Measurements from ENCODE around the gene RASSF3. TPM values are rescaled to one million over a fixed set of nuclear protein-coding genes. Genes with fewer than 3 reads are reported as not detected.

Gene RASSF3
- total RNA-seq, 2 donors from 2014 or later: 52.0 to 54.5 TPM

DNA sequence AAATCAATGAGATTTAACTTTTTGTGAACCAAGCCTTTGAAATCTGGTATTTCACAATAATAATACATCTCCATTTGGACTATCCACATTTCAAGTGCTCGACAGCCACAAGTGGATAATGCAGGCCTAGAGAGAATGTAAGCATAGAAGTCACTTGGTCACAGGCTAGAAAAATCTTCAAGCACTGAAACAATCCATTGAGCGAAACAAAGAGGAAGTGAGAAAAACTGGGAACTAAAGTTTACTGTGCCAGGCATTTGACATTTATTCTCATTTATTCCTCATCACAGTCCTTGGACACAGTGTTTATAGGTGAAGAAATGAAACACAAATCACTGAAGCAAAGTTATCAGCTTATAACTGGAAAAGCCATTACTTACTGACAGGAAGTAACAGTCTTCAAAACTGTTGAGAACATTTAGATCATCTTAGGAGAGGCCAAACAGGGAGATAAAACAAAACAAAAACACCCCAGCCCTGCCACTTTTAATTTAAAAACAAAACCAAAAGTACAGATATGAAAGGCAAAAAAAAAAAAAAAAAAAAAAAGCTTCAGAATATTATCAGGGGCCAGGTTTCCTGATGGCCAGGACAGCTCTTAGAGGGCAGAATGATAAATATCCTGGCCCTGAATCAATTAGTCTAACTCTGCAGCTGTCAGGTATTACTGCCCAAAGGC, 119.8 kb downstream of the RASSF3 start:
- Histone ChIP-seq H3K27ac (ENCODE audit: low read depth, low read length) (no peak overlapping the region), H3K27me3 (ENCODE audit: control insufficient read depth, insufficient read depth, low read length, poor library complexity, severe bottlenecking) (no peaks in the 10 kb centered on the region), H3K4me3 (ENCODE audit: low read length) (no peak overlapping the region), H3K36me3 (ENCODE audit: control insufficient read depth, insufficient read depth, low read length) (peaks cover 51% of the 10 kb centered on the region), H3K9me3 (ENCODE audit: control insufficient read depth, low read length) (no peaks in the 10 kb centered on the region), H3K4me1 (ENCODE audit: control insufficient read depth, insufficient read depth, low read length) (peaks cover 3% of the 10 kb centered on the region), H3K9ac (ENCODE audit: extremely low read depth, low read length, poor library complexity, severe bottlenecking) (no peak overlapping the region)
- H3K27ac Mint-ChIP-seq: no peak overlapping the region
- DNase-seq: no peak
- H3K9me3 Mint-ChIP-seq: no peaks in the 10 kb centered on the region
- 91 to 100% methylated on average over 1 to 2 of the region's 2 CpGs for WGBS, 2 experiments (ENCODE audit: insufficient coverage in 1 of 2, insufficient read length in 1 of 2)
- TF ChIP-seq, protein P1, sequence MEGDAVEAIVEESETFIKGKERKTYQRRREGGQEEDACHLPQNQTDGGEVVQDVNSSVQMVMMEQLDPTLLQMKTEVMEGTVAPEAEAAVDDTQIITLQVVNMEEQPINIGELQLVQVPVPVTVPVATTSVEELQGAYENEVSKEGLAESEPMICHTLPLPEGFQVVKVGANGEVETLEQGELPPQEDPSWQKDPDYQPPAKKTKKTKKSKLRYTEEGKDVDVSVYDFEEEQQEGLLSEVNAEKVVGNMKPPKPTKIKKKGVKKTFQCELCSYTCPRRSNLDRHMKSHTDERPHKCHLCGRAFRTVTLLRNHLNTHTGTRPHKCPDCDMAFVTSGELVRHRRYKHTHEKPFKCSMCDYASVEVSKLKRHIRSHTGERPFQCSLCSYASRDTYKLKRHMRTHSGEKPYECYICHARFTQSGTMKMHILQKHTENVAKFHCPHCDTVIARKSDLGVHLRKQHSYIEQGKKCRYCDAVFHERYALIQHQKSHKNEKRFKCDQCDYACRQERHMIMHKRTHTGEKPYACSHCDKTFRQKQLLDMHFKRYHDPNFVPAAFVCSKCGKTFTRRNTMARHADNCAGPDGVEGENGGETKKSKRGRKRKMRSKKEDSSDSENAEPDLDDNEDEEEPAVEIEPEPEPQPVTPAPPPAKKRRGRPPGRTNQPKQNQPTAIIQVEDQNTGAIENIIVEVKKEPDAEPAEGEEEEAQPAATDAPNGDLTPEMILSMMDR (conservative IDR thresholded peaks at IDR 0.05): no peak
- peaks cover 53% of the 10 kb centered on the region for H3K36me3 Mint-ChIP-seq (ENCODE audit: low read depth)
- H3K4me3 Mint-ChIP-seq: no peak overlapping the region
- H3K27me3 Mint-ChIP-seq (ENCODE audit: insufficient read depth): no peaks in the 10 kb centered on the region
- H3K4me1 Mint-ChIP-seq: peaks cover 13% of the 10 kb centered on the region

DNA sequence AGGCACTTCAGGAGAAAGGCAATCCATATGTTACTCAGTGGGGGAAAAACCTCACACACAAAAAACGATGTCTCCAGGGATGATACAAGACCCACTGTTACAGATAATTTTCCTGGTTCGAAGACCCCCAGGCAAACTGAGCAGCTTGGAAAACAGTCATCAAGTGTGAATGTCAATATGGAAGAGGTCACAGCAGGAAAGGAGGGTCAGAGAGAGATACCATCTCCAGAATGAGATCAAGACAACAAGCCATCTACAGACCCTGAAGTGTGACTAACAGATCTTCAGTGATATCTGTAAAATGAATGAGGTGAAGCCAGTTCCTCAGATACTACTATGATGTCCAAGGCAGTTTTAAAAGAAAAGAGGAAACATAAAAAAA, 120.3 kb downstream of the RASSF3 start:
- H3K9ac ChIP-seq (ENCODE audit: extremely low read depth, low read length, poor library complexity, severe bottlenecking): no peak overlapping the region
- peaks cover 56% of the 10 kb centered on the region for H3K36me3 ChIP-seq (ENCODE audit: control insufficient read depth, insufficient read depth, low read length)
- TF ChIP-seq, protein P1 (conservative IDR thresholded peaks at IDR 0.05): no peak
- H3K9me3 ChIP-seq (ENCODE audit: control insufficient read depth, low read length): no peaks in the 10 kb centered on the region
- H3K4me3 ChIP-seq (ENCODE audit: low read length): no peak overlapping the region
- no peaks in the 10 kb centered on the region for H3K9me3 Mint-ChIP-seq
- peaks cover 13% of the 10 kb centered on the region for H3K4me1 Mint-ChIP-seq
- no peaks in the 10 kb centered on the region for H3K27me3 Mint-ChIP-seq (ENCODE audit: insufficient read depth)
- peaks cover 53% of the 10 kb centered on the region for H3K36me3 Mint-ChIP-seq (ENCODE audit: low read depth)
- no peaks in the 10 kb centered on the region for H3K27me3 ChIP-seq (ENCODE audit: control insufficient read depth, insufficient read depth, low read length, poor library complexity, severe bottlenecking)
- H3K4me3 Mint-ChIP-seq: no peak overlapping the region
- H3K27ac Mint-ChIP-seq: no peak overlapping the region
- 86 to 94% methylated on average over 2 of the region's 2 CpGs for WGBS, 2 experiments (ENCODE audit: insufficient coverage in 1 of 2, insufficient read length in 1 of 2)
- peaks cover 3% of the 10 kb centered on the region for H3K4me1 ChIP-seq (ENCODE audit: control insufficient read depth, insufficient read depth, low read length)
- no peak overlapping the region for H3K27ac ChIP-seq (ENCODE audit: low read depth, low read length)
- DNase-seq: no peak

DNA sequence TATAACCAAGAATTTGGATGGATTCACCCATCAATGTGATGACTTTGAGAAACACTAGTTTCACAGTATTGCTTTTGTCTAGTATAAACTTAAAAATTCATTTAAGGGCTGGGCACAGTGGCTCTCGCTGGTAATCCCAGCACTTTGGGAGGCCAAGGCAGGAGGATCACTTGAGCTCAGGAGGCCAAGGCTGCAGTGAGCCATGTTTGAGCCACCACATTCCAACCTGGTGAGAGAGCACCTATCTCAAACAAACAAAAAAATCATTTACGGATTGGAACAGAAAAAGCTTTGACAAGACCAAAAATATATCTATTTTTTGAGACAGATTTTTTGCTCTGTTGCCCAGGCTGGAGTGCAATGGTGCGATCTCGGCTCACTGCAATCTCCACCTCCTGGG, 121.4 kb downstream of the RASSF3 start:
- H3K27me3 ChIP-seq (ENCODE audit: control insufficient read depth, insufficient read depth, low read length, poor library complexity, severe bottlenecking): no peaks in the 10 kb centered on the region
- Mint-ChIP-seq H3K27me3 (ENCODE audit: insufficient read depth) (no peaks in the 10 kb centered on the region), H3K36me3 (ENCODE audit: low read depth) (peaks cover 55% of the 10 kb centered on the region), H3K4me1 (peaks cover 13% of the 10 kb centered on the region), H3K27ac (no peak overlapping the region), H3K9me3 (no peaks in the 10 kb centered on the region), H3K4me3 (no peak overlapping the region)
- TF ChIP-seq, protein P1 (conservative IDR thresholded peaks at IDR 0.05): no peak
- H3K4me3 ChIP-seq (ENCODE audit: low read length): no peak overlapping the region
- 99 to 100% methylated on average over 4 of the region's 4 CpGs for WGBS, 2 experiments (ENCODE audit: insufficient coverage in 1 of 2, insufficient read length in 1 of 2)
- no peaks in the 10 kb centered on the region for H3K9me3 ChIP-seq (ENCODE audit: control insufficient read depth, low read length)
- H3K4me1 ChIP-seq (ENCODE audit: control insufficient read depth, insufficient read depth, low read length): peaks cover 3% of the 10 kb centered on the region
- H3K9ac ChIP-seq (ENCODE audit: extremely low read depth, low read length, poor library complexity, severe bottlenecking): no peak overlapping the region
- no peak for DNase-seq
- no peak overlapping the region for H3K27ac ChIP-seq (ENCODE audit: low read depth, low read length)
- H3K36me3 ChIP-seq (ENCODE audit: control insufficient read depth, insufficient read depth, low read length): peaks cover 62% of the 10 kb centered on the region

All from endodermal cell (in vitro differentiated cells).